ENCODE measurements around the gene DUSP15. TPM values are rescaled to one million over a fixed set of nuclear protein-coding genes. Genes with fewer than 3 reads are reported as not detected.

DUSP15 gene
- polyA plus RNA-seq, 4 donors, result 1.4 to 10.2 (median 2.9) TPM; not detected in 1

DNA sequence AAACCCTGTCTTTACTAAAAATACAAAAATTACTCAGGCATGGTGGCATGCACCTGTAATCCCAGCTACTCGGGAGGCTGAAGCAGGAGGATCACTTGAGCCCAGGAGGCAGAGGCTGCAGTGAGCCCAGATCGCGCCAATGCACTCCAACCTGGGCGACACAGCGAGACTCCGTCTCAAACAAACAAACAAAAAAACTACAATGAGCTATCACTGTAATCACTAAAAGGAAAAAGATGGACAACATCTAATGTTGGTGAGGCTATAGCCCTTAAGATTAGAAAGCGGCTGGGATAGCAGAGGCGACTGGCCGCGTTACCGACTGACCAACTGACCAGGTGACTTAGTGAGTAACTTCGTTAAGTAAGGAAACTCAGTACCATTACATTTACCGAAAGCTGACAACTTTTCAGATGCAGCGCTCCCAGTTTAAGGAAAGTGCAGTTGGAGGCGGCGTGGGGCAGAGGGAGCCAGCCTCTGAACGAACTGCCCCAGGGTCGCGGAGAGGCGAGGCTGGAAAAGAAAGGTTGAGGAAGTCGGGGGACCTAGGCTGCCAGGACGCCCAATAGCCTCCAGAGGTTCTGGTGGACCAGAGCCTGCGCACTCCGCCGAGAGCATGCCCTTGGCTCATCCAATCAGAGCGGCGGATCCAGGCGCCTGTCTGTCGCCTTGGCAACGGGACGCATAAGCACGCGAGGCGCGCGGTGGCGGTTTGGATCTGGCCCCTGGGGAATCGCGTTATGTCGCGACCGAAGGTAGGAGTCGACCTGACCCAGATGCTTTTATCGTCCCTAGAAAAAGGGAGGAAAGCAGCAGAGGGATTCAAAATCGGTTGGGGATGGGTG is 9.0 kb upstream of the DUSP15 start:
- peak; percentile 96 for DNase-seq
- no peaks in the 10 kb centered on the region for H3K4me1 ChIP-seq (ENCODE audit: control insufficient read depth in 3 of 3, insufficient read depth in 2 of 3, low read depth in 1 of 3, low read length in 2 of 3)
- no peaks in the 10 kb centered on the region for H3K36me3 ChIP-seq (ENCODE audit: control insufficient read depth in 3 of 3, insufficient read depth in 2 of 3, low read depth in 1 of 3, low read length in 3 of 3)
- H3K9me3 ChIP-seq (ENCODE audit: control insufficient read depth in 2 of 2, insufficient read depth in 1 of 2, low read depth in 1 of 2, low read length in 1 of 2), result no peaks in the 10 kb centered on the region
- H3K4me3 ChIP-seq (ENCODE audit: low read depth in 1 of 3, low read length in 3 of 3), result peak overlapping the region; percentile 36 to 61 (median 60)
- no peak for FAIRE-seq
- 2 to 5% (median 3%) methylated on average over 45 of the region's 45 CpGs for WGBS, 3 donors
- H3K27me3 ChIP-seq (ENCODE audit: control insufficient read depth in 3 of 3, insufficient read depth in 3 of 3, low read length in 3 of 3), result no peaks in the 10 kb centered on the region
- peak overlapping the region in 2 of 3 donors; percentile 47 to 85 for H3K27ac ChIP-seq (ENCODE audit: low read depth in 1 of 3, low read length in 2 of 3)

GRCh38 chr20:31877684-31878083 is 7.4 kb upstream of the DUSP15 start:
- H3K27ac ChIP-seq (ENCODE audit: low read depth in 1 of 3, low read length in 2 of 3), result no peak overlapping the region
- FAIRE-seq (no peak), DNase-seq (no peak)
- no peak overlapping the region for H3K4me3 ChIP-seq (ENCODE audit: low read depth in 1 of 3, low read length in 3 of 3)
- H3K4me1 ChIP-seq (ENCODE audit: control insufficient read depth in 3 of 3, insufficient read depth in 2 of 3, low read depth in 1 of 3, low read length in 2 of 3), result no peaks in the 10 kb centered on the region
- no peaks in the 10 kb centered on the region for H3K36me3 ChIP-seq (ENCODE audit: control insufficient read depth in 3 of 3, insufficient read depth in 2 of 3, low read depth in 1 of 3, low read length in 3 of 3)
- no peaks in the 10 kb centered on the region for H3K9me3 ChIP-seq (ENCODE audit: control insufficient read depth in 2 of 2, insufficient read depth in 1 of 2, low read depth in 1 of 2, low read length in 1 of 2)
- no peaks in the 10 kb centered on the region for H3K27me3 ChIP-seq (ENCODE audit: control insufficient read depth in 3 of 3, insufficient read depth in 3 of 3, low read length in 3 of 3)

GRCh38 chr20:31875671-31876070 is 5.3 kb upstream of the DUSP15 start:
- FAIRE-seq (no peak), DNase-seq (no peak)
- Histone ChIP-seq H3K4me1 (ENCODE audit: control insufficient read depth in 3 of 3, insufficient read depth in 2 of 3, low read depth in 1 of 3, low read length in 2 of 3) (peaks cover 0 to 6% (median 0%) of the 10 kb centered on the region in 3 donors), H3K9me3 (ENCODE audit: control insufficient read depth in 2 of 2, insufficient read depth in 1 of 2, low read depth in 1 of 2, low read length in 1 of 2) (no peaks in the 10 kb centered on the region), H3K27me3 (ENCODE audit: control insufficient read depth in 3 of 3, insufficient read depth in 3 of 3, low read length in 3 of 3) (no peaks in the 10 kb centered on the region), H3K36me3 (ENCODE audit: control insufficient read depth in 3 of 3, insufficient read depth in 2 of 3, low read depth in 1 of 3, low read length in 3 of 3) (no peaks in the 10 kb centered on the region), H3K27ac (ENCODE audit: low read depth in 1 of 3, low read length in 2 of 3) (no peak overlapping the region), H3K4me3 (ENCODE audit: low read depth in 1 of 3, low read length in 3 of 3) (no peak overlapping the region)
- WGBS, 3 donors, result 64 to 69% (median 65%) methylated on average over 2 of the region's 2 CpGs

DNA sequence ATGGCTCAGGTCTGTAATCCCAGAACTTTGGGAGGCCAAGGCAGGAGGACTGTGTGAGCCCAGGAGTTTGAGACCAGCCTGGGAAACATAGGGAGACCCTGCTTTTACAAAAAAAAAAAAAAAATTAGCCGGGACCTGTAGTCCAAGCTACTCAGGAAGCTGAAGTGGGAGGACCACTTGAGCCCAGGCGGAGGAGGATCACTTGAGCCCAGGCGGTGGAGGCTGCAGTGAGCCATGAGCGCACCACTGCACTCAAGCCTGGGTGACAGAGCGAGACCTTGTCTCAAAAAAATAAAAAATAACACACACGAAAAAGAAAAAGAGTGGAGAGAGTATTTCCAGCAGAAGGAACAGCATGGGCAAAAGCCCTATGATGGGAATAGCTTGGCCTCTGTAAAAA is 2.1 kb upstream of the DUSP15 start:
- Histone ChIP-seq H3K27ac (ENCODE audit: low read depth in 1 of 3, low read length in 2 of 3) (no peak overlapping the region), H3K9me3 (ENCODE audit: control insufficient read depth in 2 of 2, insufficient read depth in 1 of 2, low read depth in 1 of 2, low read length in 1 of 2) (no peaks in the 10 kb centered on the region), H3K4me1 (ENCODE audit: control insufficient read depth in 3 of 3, insufficient read depth in 2 of 3, low read depth in 1 of 3, low read length in 2 of 3) (peaks cover 0 to 19% (median 2%) of the 10 kb centered on the region in 3 donors), H3K36me3 (ENCODE audit: control insufficient read depth in 3 of 3, insufficient read depth in 2 of 3, low read depth in 1 of 3, low read length in 3 of 3) (no peaks in the 10 kb centered on the region), H3K4me3 (ENCODE audit: low read depth in 1 of 3, low read length in 3 of 3) (no peak overlapping the region), H3K27me3 (ENCODE audit: control insufficient read depth in 3 of 3, insufficient read depth in 3 of 3, low read length in 3 of 3) (no peaks in the 10 kb centered on the region)
- DNase-seq (no peak), FAIRE-seq (no peak)
- WGBS, 3 donors, result 84 to 89% (median 87%) methylated on average over 6 of the region's 6 CpGs

DNA sequence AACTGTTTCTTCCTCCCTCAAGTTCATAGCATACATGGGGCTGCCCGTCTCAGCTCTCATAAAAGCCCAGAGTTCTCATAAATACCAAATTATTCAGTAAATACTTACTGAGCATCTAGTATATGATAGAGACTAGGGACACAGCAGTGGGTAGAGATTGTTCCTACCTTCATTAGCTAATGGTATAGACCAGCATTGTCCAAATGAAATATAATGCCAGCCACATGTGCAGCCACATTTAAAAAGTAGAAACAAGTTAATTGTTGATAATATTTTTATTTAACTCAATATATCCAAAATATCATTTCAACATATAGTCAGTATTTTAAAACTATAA is 1.3 kb upstream of the DUSP15 start:
- no peaks in the 10 kb centered on the region for H3K27me3 ChIP-seq (ENCODE audit: control insufficient read depth in 3 of 3, insufficient read depth in 3 of 3, low read length in 3 of 3)
- no peak overlapping the region for H3K27ac ChIP-seq (ENCODE audit: low read depth in 1 of 3, low read length in 2 of 3)
- FAIRE-seq (no peak), DNase-seq (no peak)
- no peaks in the 10 kb centered on the region for H3K9me3 ChIP-seq (ENCODE audit: control insufficient read depth in 2 of 2, insufficient read depth in 1 of 2, low read depth in 1 of 2, low read length in 1 of 2)
- peaks cover 0 to 19% (median 2%) of the 10 kb centered on the region in 3 donors for H3K4me1 ChIP-seq (ENCODE audit: control insufficient read depth in 3 of 3, insufficient read depth in 2 of 3, low read depth in 1 of 3, low read length in 2 of 3)
- peaks cover 0 to 4% (median 0%) of the 10 kb centered on the region in 3 donors for H3K36me3 ChIP-seq (ENCODE audit: control insufficient read depth in 3 of 3, insufficient read depth in 2 of 3, low read depth in 1 of 3, low read length in 3 of 3)
- 86 to 95% (median 93%) methylated on average over 1 of the region's 1 CpG for WGBS, 3 donors
- no peak overlapping the region for H3K4me3 ChIP-seq (ENCODE audit: low read depth in 1 of 3, low read length in 3 of 3)

- no peaks in the 10 kb centered on the region for H3K9me3 ChIP-seq (ENCODE audit: control insufficient read depth in 2 of 2, insufficient read depth in 1 of 2, low read depth in 1 of 2, low read length in 1 of 2)
- peak overlapping the region; percentile 35 to 69 (median 57) for H3K4me3 ChIP-seq (ENCODE audit: low read depth in 1 of 3, low read length in 3 of 3)
- FAIRE-seq (no peak), DNase-seq (peak; percentile 64 to 87)
- 6 to 8% (median 7%) methylated on average over 21 to 24 of the region's 24 CpGs for WGBS, 3 donors
- peaks cover 0 to 8% (median 0%) of the 10 kb centered on the region in 3 donors for H3K36me3 ChIP-seq (ENCODE audit: control insufficient read depth in 3 of 3, insufficient read depth in 2 of 3, low read depth in 1 of 3, low read length in 3 of 3)
- H3K27ac ChIP-seq (ENCODE audit: low read depth in 1 of 3, low read length in 2 of 3), result peak overlapping the region in 1 of 3 donors; percentile 70
- H3K27me3 ChIP-seq (ENCODE audit: control insufficient read depth in 3 of 3, insufficient read depth in 3 of 3, low read length in 3 of 3), result no peaks in the 10 kb centered on the region
- peaks cover 0 to 19% (median 2%) of the 10 kb centered on the region in 3 donors for H3K4me1 ChIP-seq (ENCODE audit: control insufficient read depth in 3 of 3, insufficient read depth in 2 of 3, low read depth in 1 of 3, low read length in 2 of 3)
Observed at GRCh38 chr20:31870726-31871617, 645 bp upstream of the DUSP15 start.

DNA sequence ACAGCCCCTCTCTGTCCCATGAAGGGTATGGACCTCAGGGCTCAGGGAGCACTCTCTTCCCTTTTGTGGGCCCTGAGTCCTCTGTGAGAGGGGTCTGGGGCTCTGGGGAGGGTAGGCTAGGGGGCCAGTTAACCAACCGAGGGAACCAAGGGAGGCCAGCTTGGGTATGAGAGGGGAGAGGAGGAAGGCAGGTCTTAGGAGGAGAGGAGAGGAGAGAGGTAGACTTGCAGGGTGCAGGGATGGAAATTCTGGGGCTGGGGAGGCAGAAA is 720 bp downstream of the DUSP15 start:
- peak overlapping the region in 1 of 3 donors; percentile 69 for H3K4me3 ChIP-seq (ENCODE audit: low read depth in 1 of 3, low read length in 3 of 3)
- H3K27ac ChIP-seq (ENCODE audit: low read depth in 1 of 3, low read length in 2 of 3), result peak overlapping the region in 1 of 3 donors; percentile 28
- no peak for DNase-seq
- no peaks in the 10 kb centered on the region for H3K9me3 ChIP-seq (ENCODE audit: control insufficient read depth in 2 of 2, insufficient read depth in 1 of 2, low read depth in 1 of 2, low read length in 1 of 2)
- H3K4me1 ChIP-seq (ENCODE audit: control insufficient read depth in 3 of 3, insufficient read depth in 2 of 3, low read depth in 1 of 3, low read length in 2 of 3), result peaks cover 0 to 19% (median 2%) of the 10 kb centered on the region in 3 donors
- no peak for FAIRE-seq
- H3K36me3 ChIP-seq (ENCODE audit: control insufficient read depth in 3 of 3, insufficient read depth in 2 of 3, low read depth in 1 of 3, low read length in 3 of 3), result peaks cover 0 to 14% (median 0%) of the 10 kb centered on the region in 3 donors
- no peaks in the 10 kb centered on the region for H3K27me3 ChIP-seq (ENCODE audit: control insufficient read depth in 3 of 3, insufficient read depth in 3 of 3, low read length in 3 of 3)
- WGBS, 3 donors, result 5 to 22% (median 14%) methylated on average over 1 of the region's 1 CpG

- H3K27ac ChIP-seq (ENCODE audit: low read depth in 1 of 3, low read length in 2 of 3), result no peak overlapping the region
- whole genome bisulfite sequencing, 3 donors, result 77 to 83% (median 78%) methylated on average over 12 of the region's 12 CpGs
- DNase-seq (no peak), FAIRE-seq (no peak)
- no peaks in the 10 kb centered on the region for H3K9me3 ChIP-seq (ENCODE audit: control insufficient read depth in 2 of 2, insufficient read depth in 1 of 2, low read depth in 1 of 2, low read length in 1 of 2)
- peaks cover 0 to 17% (median 0%) of the 10 kb centered on the region in 3 donors for H3K36me3 ChIP-seq (ENCODE audit: control insufficient read depth in 3 of 3, insufficient read depth in 2 of 3, low read depth in 1 of 3, low read length in 3 of 3)
- peaks cover 0 to 19% (median 2%) of the 10 kb centered on the region in 3 donors for H3K4me1 ChIP-seq (ENCODE audit: control insufficient read depth in 3 of 3, insufficient read depth in 2 of 3, low read depth in 1 of 3, low read length in 2 of 3)
- no peaks in the 10 kb centered on the region for H3K27me3 ChIP-seq (ENCODE audit: control insufficient read depth in 3 of 3, insufficient read depth in 3 of 3, low read length in 3 of 3)
- peak overlapping the region in 1 of 3 donors; percentile 69 for H3K4me3 ChIP-seq (ENCODE audit: low read depth in 1 of 3, low read length in 3 of 3)
Observed at GRCh38 chr20:31868853-31869672, 1.3 kb downstream of the DUSP15 start.
